ENCODE data around the gene IL34.

GRCh38 chr16:70695331-70696070 lies 49.1 kb downstream of the IL34 start:
- TF ChIP-seq, protein P1, sequence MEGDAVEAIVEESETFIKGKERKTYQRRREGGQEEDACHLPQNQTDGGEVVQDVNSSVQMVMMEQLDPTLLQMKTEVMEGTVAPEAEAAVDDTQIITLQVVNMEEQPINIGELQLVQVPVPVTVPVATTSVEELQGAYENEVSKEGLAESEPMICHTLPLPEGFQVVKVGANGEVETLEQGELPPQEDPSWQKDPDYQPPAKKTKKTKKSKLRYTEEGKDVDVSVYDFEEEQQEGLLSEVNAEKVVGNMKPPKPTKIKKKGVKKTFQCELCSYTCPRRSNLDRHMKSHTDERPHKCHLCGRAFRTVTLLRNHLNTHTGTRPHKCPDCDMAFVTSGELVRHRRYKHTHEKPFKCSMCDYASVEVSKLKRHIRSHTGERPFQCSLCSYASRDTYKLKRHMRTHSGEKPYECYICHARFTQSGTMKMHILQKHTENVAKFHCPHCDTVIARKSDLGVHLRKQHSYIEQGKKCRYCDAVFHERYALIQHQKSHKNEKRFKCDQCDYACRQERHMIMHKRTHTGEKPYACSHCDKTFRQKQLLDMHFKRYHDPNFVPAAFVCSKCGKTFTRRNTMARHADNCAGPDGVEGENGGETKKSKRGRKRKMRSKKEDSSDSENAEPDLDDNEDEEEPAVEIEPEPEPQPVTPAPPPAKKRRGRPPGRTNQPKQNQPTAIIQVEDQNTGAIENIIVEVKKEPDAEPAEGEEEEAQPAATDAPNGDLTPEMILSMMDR (IDR thresholded peaks at IDR 0.05; ENCODE audit: low read length): no peak
- TF ChIP-seq EZH2 (IDR thresholded peaks at IDR 0.05; ENCODE audit: borderline replicate concordance, low read length): no peak

All from OCI-LY1 (cell line).